NAMALWA (cell line): Measurements from ENCODE around the gene DLL1.

Source experiments
- DNase-seq: peaks from one replicate; pipeline ENCODE4 v3.0.0-alpha.2; 2015; ENCODE audit warnings: low spot score

DLL1 gene

DNA sequence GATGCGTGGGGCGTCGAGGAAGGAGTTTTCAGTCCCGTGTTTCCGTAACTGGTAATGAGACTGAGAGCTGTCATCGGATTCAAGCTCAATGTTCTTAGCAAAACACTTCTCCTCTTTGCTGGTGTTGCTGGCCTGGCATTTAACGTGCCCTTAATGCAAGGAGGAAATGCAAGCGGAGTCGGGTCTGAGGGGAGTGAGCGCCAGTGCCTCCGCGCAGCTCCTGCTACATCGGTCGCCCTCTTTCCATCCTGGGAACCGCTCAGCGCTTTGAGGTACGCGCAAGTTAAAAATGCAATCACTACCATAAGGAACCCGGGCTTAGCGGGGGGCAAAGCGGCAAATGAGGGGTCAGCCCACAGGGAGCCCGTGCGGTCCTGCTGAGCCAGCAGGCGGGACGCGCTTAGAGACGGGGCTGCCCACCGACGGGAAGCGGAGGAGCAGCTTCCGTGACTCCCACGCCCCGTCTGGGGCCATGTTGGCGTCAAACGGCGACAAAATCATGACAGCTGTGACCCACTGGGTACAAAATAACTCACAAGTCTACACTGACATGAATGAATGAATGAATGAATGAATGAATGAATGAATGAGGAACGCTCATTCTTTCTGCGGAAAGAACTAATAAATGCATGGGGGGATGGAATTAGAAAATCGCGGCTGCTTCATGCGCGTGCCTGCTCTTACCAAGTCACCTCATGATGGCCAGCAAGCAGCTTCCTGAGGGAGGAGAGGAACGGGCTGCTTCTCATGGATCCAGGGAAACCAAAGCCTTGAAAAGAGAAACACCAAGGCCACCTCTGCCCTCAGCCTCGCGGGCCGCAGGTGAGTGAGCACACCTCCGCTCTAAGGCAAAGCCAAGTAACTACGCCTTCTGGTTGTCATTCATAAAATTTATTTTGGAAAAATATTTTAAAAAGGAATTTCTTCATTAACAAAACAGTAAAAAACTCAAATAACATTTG, 9.3 kb downstream of the DLL1 start:
- no peak for DNase-seq

DNA sequence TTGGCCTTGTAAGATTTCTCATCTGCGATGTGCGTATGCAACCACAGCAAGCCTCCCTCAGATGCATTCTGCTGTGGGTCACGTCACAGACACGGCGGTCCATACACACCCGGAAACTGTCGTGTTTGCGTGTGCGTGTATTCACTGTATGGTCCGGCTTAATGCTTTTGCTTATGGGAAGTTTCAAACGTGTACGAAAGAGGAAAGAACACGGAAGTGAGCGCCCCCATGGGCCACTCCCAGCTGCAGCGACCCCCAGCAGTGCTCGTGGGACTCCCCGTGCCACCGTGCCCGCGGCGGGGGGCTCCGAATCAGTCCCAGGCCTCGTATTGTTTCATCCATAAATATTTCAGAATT, 10.2 kb downstream of the DLL1 start:
- DNase-seq: no peak

DNA sequence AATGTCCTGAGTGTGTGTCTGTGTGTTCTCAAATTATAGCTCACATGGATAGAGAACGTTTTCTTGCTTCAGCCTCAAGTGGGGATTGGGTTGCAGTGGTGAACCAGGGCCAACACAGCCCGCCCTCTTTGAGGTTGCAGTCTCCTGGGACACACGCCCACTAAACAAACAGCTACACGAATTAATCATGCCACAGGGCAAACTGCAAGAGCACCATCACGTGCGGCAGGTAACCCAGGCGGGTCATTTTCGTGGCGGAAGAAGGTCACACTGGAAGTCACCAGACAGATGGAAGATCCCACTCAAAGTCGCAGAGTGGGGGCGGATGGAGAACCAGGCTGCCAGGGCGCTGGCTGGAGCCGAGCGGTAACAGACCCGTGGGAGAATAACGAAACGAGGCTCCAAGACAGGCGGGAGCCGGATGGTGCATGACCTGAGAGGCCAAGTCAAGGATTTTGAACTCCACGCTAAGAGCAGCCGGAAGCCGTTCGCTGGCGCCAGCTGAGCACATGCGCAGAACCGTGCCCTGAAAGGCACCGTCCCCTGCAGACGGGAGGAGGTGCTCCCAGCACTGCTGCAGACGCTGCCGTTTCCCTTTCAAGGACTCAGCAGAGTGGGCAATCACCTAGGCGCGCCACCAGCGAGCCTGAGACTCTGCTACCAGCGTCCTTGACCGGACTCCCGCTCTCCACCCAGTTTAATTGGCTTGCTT, 10.7 kb downstream of the DLL1 start:
- DNase-seq: peak; percentile 73

DNA sequence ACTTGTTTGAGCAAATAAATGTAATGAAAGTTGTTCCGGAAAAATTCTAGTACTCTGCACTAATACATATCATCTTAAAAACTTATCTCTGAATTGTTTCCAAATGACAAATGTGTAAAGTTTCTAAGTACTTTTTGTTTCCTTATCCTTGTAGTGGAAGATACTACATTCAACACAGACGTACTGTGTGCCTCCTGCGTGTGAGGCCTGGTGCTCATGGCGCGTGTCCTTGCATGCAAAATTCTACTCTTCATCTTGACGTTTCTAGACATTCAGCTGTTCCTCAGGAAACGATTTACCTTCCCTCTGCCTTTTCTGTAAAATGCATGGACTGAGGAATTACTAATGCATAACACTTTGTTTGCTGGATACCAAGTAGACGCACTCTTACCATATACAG, 11.5 kb downstream of the DLL1 start:
- DNase-seq: no peak

DNA sequence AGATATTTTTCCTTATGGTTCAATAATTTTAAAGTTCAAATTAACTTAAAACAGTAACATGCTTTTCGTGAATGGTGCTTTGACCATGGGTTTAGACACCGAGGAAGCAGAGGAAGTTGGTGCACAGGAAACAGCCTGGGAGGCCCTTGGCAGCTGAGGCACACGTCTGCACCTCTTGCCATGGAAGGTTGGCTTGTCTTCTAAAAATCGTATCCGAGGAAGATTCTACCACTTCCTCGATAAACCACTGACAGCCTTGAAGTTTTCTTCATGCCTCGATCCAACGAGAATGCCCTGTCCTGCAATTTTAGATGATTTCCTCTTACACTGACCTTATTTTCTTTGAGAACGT, 12.2 kb downstream of the DLL1 start:
- DNase-seq: no peak

DNA sequence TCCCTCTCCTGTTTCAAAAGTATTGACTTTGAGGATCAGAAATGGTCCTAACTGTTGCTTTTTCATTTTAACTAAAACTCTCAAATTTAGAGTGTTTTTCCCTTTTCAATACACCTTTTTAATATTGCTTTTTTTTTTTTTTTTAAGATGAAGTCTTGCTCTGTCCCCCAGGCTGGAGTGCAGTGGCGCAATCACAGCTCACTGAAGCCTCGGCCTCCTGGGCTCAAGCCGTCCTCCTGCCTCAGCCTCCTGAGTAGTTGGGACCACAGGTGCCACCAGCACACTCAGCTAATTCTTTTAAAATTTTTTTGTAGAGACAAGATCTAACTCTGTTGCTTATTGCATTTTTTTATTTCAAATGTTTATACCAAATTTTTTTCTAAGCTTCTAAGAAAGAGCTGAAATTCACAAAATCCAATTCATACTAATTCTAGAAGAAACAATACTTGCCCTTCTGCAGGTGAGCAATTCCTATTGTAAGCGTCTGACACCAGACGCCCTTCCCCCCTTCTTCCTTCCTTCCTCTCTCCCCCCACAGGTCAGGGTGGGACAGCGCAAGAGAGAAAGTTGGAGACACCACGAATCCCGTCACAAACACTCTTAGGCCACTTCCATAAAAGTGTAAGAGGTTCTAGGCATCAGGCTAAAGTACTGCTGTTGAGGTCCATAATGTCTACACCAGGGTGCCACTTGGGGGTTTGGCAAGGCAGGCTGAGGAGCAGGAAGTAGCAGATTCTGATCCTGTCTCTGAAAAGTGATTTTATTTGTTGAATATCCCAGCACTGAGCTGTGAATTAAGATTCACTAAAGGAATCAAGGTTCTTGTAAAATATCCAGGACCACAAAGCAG, 12.8 kb downstream of the DLL1 start:
- no peak for DNase-seq

DNA sequence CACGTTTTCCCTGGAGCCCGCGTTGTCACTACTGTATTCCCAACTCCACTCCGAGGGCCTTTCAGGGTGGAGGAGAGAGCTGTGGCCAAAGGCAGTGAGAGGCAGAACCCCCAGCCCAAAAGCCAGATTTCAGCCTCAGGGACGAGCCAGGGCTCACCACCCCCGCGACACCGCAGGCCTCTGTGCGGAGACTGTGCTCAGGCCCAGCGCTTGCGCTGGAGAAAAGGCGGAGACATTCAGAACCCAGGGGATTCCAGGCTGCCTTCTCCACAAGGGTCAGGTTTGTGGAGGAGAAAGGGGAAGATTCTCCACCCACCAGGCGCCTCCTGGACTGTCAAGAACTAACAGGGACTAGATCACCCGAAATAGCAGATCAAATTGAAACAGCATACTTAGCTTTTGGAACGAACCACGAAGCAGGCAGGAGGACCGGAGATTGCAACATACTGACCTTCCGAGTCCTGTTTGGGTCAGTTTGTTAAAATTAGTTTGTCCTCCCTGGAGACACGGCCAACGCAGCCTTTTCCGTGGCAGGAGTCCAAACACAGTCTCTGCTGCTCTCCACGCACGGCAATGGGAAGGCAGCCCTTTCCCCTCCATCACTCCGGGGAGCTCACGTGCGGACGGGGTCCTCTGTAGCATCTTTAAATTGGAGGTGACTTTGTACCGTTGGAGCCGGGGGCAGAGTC, 14.4 kb downstream of the DLL1 start:
- DNase-seq: no peak

DNA sequence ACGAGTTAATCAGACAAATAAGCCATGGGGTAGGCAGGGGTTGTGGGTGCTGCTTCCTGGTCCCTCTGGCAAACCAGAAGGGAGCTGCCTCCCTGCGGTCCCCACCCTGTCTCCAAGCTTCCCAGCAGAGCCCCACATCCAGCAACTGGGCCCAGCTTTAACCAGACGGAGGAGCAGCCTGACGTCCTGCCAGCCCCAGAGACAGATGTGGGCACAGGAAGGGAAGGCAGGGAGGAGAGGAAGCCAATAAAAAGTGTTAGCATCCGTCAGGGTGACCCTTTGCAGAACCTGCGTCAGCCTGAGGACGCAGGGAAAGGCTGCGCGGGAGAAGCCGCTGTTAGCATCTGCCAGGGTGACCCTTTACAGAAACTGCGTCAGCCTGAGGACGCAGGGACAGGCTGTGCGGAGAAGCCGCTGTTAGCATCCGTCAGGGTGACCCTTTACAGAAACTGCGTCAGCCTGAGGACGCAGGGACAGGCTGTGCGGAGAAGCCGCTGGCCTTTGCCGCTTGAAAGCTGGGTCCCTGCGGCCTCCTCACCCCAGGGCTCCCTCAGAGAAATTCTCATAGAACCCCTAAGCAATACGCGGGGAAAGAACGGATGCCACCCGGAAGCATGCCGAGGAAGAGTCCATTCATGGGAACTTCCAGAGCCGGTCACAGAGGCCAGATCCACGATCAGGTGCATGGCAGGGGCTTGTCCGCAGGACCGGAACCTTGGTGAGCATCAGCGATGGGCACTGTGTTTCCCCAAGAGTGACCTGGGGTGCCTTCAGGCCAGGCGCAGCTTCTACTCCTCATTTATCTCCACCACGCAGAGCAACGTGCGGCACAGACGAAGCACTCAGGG, 15.9 kb downstream of the DLL1 start:
- DNase-seq: no peak

DNA sequence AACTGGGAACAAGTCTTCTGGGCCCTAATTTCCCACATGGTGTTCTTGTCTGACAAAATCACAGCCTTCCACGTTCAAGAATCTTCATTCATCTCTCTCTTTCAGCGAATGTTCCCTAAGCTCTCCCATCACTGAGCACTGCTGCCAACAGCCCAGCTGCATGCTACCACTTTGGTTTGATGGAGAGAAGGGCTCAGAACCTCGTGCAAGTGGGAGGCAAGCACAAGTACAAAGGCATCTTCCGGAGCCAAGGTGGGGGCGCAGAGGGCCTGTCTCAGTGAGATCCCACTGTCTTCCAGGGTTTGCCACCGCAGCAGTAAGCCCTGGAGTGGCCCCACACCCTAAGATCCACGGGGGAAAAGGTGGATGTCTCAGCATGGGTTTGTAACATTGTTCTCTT, 17.2 kb downstream of the DLL1 start:
- no peak for DNase-seq

DNA sequence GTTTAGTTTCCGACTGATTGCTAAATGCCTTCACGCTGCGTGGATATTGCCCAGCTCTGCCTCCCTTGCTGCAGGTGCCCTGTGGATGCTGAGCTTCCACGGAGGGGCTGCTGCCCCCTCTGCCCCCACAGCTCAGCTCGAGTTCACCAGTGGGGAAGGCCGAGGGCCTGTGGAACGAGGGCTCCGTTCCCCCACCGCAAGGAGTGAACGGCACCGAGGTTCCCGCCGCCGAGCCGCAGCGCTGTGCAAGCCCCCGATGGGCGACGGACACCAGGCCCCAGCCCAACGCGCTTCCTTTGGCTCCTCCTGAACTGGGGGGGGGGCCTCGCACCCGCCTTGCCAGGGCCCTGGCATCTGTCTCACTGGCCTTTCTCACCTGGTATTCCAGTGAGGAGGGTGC, 17.7 kb downstream of the DLL1 start:
- no peak for DNase-seq

DNA sequence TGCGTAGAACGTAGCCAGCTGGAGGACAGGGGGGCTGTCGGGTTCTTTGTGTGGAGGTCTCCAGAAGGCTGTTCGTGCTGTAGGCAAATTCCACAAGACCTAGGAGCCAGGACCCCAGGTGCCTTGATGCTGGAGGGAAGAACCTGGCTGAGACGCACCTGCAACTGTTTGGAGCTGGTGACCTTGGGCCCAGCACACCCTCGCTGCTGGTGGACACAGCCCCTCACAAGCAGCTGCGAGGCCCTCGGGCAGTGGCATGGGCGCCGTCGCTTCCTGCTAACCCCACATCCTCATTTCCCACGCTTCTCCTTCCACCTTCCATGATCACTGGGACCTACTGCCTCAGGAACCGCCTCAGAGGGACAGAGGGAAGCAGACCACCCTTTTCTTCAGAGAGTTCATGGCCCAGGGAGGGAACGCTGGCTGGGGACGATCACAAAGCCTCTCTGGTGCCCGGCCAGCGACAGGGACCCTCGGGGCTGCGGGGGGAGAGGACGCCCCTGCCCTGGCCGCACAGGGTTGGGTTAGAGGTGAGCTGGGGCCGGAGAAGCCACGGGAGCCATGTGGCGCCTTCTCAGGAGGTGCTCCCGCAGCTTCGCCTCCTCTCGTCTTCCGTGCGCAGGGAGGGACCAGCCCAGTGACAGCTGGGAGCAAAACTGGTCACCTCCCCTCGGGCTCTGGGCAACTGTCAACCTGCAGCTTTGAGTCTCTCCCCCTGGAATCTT, 18.4 kb downstream of the DLL1 start:
- no peak for DNase-seq

DNA sequence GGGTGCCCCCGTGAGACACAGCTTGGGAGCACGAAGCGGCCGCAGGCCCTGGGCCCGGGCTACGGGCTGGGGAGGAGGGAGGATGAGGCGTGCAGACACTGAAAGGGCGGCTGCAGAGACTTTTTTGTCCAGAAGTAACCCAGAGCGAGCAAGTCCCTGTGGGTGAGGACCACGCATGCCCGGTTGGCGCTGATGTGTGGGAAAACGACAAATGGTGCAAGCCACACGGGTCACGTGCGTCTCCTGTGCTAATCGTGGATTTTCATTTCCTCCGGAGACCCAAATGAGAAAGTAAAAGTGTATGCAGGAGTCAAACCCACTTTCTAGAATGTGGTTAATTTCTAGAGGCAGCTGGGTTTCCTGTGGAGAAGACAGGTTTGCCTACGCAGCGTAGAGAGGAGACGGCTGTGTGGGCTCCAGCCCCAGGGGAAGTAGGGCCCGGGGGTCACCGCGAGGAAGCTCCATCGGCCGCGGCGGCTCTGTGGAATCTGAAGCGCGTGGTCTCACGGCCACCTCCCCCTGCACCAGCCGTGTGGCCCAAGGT, 19.0 kb downstream of the DLL1 start:
- no peak for DNase-seq

DNA sequence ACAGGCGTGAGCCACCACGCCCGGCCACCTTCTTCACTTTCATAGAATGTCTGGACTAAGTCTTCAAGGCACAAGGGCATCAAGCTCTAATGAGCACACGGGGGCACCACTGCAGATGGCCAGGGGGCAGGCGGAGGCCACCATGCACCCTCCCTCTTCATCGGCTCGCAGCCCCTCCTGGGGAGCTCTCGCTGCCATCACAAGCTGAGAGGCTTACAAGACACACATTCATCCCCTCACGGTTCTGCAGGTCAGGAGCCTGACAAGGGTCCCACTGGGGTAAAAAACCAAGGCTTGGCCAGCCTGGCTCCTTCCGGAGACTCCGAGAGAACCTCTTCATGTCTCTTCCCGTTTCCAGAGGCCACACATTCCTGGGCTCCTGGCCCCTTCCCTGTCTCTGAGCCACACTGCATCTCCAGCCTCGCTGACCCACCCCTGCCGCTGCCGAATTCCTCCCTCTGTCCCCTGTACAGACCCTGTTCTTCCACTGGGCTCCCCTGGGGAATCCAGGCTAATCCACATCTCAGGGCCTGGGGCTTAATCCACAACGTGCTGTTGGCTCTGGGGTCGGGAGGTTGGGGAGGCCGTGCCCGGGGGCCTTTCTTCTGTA, 19.8 kb downstream of the DLL1 start:
- DNase-seq: no peak

DNA sequence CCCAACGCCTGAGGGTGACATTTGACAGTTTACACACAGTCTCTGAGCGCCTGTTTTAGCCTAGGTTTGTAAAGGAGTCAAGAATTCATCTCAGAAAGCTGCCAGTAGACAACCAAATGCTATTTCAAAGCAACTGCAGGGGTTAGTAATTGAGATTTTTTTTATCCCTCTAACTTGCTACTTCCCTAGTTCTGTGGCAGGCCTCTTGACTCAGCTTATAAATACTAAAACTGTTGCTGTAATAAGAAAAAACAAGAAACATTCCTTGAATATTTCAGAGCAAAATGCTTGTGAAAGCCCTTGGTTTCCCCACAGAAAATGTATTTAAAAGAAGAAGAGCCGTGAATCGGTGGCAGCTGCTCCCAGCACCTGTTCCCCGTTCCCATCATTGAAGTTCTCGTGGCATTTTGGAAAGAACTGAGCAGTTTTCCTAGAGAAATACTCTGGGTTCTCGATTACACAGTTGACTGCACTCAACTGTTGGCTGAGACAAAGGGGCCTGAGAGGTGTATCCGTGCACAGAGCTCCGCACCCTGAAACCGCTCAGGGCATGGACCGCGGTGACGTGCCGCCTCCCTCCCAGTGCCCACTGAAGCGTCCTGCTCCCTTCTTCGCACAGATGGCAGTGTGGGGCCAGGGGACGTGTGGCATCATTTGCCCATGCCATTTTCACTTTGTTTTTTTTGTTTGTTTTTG, 20.9 kb downstream of the DLL1 start:
- DNase-seq: no peak

DNA sequence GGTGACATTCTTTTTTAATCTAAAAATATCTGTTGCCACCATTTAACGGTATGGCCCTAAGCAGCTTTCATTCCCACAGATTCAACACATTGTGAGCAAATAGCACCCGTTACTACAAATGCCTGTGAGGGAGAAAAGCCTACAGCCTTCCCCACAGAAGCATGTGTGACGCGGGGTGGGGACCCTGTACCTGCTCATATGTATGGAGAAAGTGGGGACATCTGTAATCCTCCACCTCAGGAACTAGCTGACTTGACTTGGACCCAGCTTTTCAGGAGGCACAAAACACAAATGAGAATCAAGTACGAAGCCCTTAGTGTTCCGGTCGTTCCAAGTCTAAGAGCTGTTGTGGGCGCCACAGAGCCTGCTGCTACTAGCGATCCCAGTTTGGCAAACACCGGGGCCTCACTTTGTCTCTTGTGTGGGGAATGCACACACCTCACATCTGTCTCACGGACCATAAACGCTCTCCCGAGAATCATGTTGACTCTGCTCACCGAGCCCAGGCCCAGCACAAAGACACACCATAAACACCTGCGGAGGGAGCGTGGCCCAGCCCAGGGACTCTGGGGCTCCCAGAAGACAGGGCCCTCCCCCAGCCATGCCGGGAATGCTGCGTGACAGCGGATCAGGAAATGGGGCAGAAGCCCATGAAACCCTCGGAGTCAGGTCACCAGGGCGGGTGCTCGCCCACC, 21.6 kb downstream of the DLL1 start:
- DNase-seq: no peak

DNA sequence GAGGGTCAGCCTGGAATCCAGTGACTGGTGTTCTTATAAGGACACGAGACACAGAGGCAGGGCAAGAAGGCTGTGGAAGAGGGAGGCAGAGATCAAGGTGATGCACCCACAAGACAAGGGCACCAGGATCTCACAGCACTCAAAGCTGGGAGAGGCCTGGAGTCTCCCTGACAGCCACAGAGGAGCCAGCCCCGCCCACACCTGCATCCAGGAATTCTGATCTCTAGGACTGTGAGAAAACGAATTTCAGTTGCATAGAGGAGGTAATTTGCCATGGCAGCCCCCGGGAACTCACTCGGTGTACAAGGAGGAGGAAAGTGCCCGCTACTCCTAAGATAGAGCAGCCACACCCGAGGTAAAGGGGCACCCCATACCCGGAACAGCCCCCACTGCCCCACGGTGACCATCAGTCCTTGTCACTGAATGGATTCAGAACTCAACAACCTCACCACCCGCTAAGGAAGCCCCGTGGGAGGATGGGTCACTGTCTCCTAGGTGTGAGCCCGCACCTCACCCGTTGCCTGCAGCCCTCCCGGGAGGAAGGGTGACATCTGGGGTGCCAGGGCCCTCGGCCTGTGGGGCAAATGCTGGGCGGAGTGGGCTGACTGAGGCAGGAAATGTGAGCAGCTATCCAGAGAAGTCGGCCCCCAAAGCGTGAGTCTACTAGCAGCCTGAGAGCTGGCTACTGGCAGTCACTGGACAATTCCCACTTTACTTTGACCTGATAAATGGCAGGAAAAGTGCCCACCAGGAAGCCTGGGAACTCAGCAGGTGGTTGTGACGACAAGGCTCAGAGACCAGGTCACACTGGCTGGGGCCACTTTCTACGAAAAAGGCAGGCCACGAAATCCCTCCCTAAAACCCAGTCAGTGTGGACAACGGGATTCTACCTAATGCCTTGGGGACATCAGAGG, 22.4 kb downstream of the DLL1 start:
- DNase-seq: no peak

DNA sequence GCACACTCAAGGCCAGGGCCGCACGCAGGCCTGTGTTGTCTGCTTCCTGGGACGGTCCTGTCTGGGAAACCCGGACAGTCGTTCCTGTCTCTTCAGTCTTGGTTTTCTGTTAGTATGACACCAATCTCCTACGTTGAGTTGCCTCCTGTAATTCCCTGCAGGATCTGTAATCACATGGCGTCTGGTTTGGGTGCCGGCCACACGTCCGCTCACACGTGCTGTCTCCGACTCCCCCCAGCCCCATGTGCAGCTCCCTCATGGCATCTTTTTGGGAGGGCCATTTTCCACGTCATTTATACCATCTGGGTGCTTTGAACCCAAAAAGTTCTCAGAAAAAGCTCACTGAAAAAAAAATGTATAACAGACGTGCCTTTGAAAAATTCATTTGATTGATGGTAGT, 23.2 kb downstream of the DLL1 start:
- no peak for DNase-seq
